GM08714 (cell line): ENCODE data around the gene ITGB8.

Experiments used
- H3K4me3 ChIP-seq: fragments of 200-500 bp; sonication (Bioruptor generic); 2 replicates; pipeline ENCODE4 v1.5.1; 2014; ENCODE audit warnings: mild to moderate bottlenecking, low read length, inconsistent platforms
- ZNF274 ChIP-seq: IDR thresholded peaks from 2 replicates; pipeline ENCODE4 v1.6.1; 2012; ENCODE audit warnings: mild to moderate bottlenecking, low read depth, low read length

ITGB8 gene

GRCh38 chr7:20344396-20344795 lies 13.7 kb downstream of the ITGB8 start:
- no peak for TF ChIP-seq ZNF274
- no peak overlapping the region for H3K4me3 ChIP-seq

- H3K4me3 ChIP-seq = no peak overlapping the region
- no peak for TF ChIP-seq ZNF274
Measured at GRCh38 chr7:20346577-20346976, 15.9 kb downstream of the ITGB8 start.

DNA sequence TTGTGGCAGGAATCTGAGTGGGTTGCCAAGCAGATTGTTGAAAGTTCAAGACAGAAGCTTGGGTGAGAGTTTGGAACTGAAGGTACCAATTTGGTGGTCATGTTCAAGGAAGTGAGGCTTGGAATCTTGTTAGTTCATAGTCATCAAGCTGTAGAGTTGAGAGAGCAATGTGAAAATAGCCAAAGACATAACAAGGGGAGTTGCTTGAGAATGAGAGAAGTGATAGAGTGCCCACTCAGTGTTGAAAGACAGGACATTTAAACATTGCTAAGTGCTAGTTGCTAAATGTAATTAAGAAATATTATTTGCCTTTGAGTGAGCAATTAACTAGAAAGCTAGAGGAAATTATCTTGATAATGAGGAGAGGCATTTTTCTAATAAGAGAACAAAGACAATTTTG lies 17.0 kb downstream of the ITGB8 start:
- no peak overlapping the region for H3K4me3 ChIP-seq
- no peak for TF ChIP-seq ZNF274

GRCh38 chr7:20348125-20348807 lies 17.6 kb downstream of the ITGB8 start:
- H3K4me3 ChIP-seq = no peak overlapping the region
- TF ChIP-seq ZNF274 = no peak

DNA sequence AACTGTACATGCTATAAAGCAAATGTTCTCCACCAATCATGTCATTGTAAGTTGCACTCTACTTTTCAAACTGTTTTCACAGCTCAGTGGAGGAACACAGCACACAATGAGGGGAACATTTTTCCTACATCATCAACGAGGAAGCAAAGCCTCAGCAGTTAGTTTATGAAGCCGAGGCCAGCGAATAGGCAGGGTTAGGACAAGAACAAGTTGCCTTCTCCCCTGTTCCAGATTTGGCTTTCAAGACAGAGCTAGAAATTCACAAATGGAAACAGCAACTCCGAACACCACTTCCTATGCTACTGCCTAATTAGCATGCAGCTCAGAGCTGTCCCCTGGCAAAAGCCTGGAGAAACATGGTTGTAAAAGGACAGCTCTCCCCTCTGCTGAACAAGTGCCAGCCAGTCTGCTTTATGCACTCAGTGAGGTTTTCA lies 19.8 kb downstream of the ITGB8 start:
- no peak overlapping the region for H3K4me3 ChIP-seq
- TF ChIP-seq ZNF274 = no peak

- no peak overlapping the region for H3K4me3 ChIP-seq
- TF ChIP-seq ZNF274 = no peak
Measured at GRCh38 chr7:20350996-20351692, 20.4 kb downstream of the ITGB8 start.

DNA sequence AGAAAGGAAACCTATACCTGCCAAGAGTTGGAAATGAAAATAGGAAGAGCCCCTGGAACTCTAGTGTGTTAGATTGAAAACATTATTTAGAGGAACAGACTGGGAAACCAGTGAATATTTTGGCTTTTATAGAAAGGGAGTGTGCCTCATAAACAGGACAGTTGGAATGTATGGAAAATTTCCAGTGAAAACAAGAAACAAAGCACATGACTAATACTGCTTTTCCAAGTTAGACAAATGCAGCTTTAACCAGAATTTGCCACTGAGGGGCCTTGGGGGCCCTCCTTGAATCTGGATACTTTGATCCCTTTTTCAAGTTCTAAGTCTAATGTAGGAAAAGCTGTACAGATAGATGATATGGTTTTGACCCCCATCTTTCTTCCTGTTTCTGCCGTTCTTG lies 21.2 kb downstream of the ITGB8 start:
- TF ChIP-seq ZNF274 = no peak
- H3K4me3 ChIP-seq = no peak overlapping the region

- H3K4me3 ChIP-seq = no peak overlapping the region
- no peak for TF ChIP-seq ZNF274
Measured at GRCh38 chr7:20352573-20353306, 22.0 kb downstream of the ITGB8 start.

DNA sequence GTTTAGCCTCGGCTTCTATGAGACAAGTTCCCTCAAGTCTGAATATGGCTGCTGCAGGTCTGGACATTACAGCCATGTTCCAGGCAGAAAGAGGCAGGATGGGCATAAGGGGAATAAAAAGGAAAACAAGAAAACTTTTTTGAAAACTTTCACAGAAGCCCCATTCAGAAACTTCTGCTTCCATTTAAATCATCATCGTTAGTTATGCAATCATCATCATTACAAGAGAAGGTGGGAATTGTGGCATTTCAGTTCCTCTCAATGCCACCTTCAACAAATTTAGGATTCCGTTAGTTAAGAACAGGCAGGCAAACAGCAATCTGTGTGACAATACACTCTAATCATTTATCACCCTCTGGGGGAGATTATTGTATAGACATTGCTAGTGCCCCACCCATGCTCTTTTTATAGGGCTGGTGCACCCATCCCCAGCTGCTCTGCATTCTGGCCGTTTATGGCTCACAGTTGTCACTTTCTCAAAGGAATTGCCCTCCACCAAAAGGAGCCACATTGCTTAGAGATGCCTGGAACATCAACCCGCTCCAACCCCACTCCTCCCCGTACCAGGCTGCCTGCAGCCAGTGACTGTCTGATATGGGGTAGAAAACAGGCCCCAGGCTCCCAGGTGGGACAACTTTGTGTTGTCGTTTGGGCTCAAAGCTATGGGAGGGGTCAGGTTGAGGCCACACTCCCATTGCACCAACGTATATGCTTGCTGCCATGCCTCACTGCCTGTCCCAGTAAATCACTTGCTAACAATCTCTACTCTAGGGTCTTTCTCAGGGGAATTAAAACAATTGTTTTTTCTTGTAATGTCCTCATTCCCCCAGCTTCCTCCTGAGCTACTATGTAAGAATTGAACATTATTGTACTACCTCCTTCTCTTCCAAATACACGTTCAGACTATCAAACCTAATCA lies 24.2 kb downstream of the ITGB8 start:
- no peak overlapping the region for H3K4me3 ChIP-seq
- no peak for TF ChIP-seq ZNF274

GRCh38 chr7:20358106-20358505 lies 27.4 kb downstream of the ITGB8 start:
- TF ChIP-seq ZNF274 = no peak
- H3K4me3 ChIP-seq = no peak overlapping the region

GRCh38 chr7:20358762-20359282 lies 28.1 kb downstream of the ITGB8 start:
- no peak overlapping the region for H3K4me3 ChIP-seq
- TF ChIP-seq ZNF274 = no peak

- TF ChIP-seq ZNF274 = no peak
- no peak overlapping the region for H3K4me3 ChIP-seq
Measured at GRCh38 chr7:20359341-20359963, 28.8 kb downstream of the ITGB8 start.

- no peak overlapping the region for H3K4me3 ChIP-seq
- TF ChIP-seq ZNF274 = no peak
Measured at GRCh38 chr7:20362574-20363253, 32.0 kb downstream of the ITGB8 start.
